ENCODE results near the gene MKNK2. TPM values are rescaled to one million over a fixed set of nuclear protein-coding genes. Genes with fewer than 3 reads are reported as not detected.

The MKNK2 gene
- total and polyA plus RNA-seq, 10 of the 15 experiments (the other 5 are each of a cell fraction or from before 2014, with no cell fraction given) = 9.6 to 365 (median 69.9) TPM

- peak; percentile 95 for TF ChIP-seq ZNF687 (IDR thresholded peaks at IDR 0.05)
- TF ChIP-seq MTA2 (IDR thresholded peaks at IDR 0.05; ENCODE audit: low read depth) = 0 out of 2 replicates have a peak, but pooled peaks have one; percentile 20
- TF ChIP-seq TCF7 (IDR thresholded peaks at IDR 0.05; ENCODE audit: borderline replicate concordance) = 0 out of 2 replicates have a peak, but pooled peaks have one; percentile 34
- peak; percentile 45; the same call in 1 of the 2 replicates for TF ChIP-seq JUNB (IDR thresholded peaks at IDR 0.05)
- TF ChIP-seq NR2F1 (conservative IDR thresholded peaks at IDR 0.05) = peak; percentile 81
Observed at GRCh38 chr19:2086695-2087620, 35.9 kb upstream of the MKNK2 start (continued).
